Measurements from ENCODE around the gene PITPNM1.

DNA sequence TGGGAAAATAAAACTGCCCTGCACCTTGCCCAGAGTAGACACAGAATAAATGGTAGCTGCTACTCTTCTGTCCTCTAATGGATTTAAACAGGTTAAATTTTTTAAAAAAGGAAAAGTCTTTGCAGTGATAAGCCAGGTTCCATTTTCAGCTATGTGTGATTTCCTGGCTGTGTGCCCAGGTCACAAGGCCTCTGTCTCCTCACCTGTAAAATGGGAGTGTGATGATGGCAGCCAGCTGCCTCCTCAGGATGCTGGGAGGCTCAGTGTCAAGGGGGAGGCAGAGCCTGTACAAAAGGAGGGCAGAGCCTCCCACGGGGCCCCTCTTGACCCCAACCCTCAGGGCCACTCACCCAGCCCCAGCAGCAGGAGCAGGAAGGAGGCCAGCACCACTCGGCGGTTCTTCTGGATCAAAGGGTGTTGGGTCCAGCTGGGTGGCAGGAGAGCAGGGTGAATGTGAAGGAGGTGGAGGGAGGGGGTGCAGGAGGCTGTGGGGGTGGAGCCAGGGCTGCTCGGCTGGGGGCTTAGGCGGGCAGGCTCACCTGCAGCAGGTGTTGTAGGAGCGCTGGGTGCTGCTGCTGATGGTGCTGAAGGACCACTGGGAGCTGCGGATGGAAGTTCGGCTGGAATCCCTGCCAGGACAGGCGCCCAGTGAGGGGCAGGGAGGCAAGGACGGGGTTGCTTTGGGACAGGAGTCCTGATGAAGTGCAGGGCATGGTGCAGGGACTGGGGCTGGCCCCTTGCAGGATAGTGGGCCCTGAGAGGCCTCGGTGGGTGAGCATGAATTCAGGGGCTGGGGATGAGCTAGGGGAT is 38.0 kb downstream of the PITPNM1 start:
- TF ChIP-seq ARNTL (CRISPR knock-in tag; IDR thresholded peaks at IDR 0.05; ENCODE audit: borderline replicate concordance, low read depth) (no peak), CREB5 (CRISPR knock-in tag; IDR thresholded peaks at IDR 0.05; ENCODE audit: low read depth) (no peak), TSHZ2 (CRISPR knock-in tag; IDR thresholded peaks at IDR 0.05) (no peak), POU6F1 (CRISPR knock-in tag; IDR thresholded peaks at IDR 0.05; ENCODE audit: borderline replicate concordance, low read depth) (no peak), ZFP30 (CRISPR knock-in tag; IDR thresholded peaks at IDR 0.05) (no peak), ZNF565 (CRISPR knock-in tag; conservative IDR thresholded peaks at IDR 0.05; ENCODE audit: low read depth) (no peak), TOX (CRISPR knock-in tag; IDR thresholded peaks at IDR 0.05; ENCODE audit: borderline replicate concordance) (no peak), GLIS3 (CRISPR knock-in tag; IDR thresholded peaks at IDR 0.05) (no peak)
